GM21528 (cell line): Measurements from ENCODE around the gene NCDN.

Experiments
- ATAC-seq: cut with Tn5 transposase; IDR thresholded peaks from one replicate; pipeline ENCODE4 v1.9.1; 2021; ENCODE audit warnings: mild to moderate bottlenecking, moderate library complexity; ENCODE audit not compliant: unreplicated experiment, low FRiP score

Gene NCDN

GRCh38 chr1:35588197-35588910, 30.8 kb downstream of the NCDN start:
- no peak for ATAC-seq

GRCh38 chr1:35589516-35590427, 32.2 kb downstream of the NCDN start:
- ATAC-seq: no peak

- no peak for ATAC-seq
These were observed 33.0 kb downstream of the NCDN start for GRCh38 chr1:35590476-35591040.

- no peak for ATAC-seq
These were observed 33.6 kb downstream of the NCDN start for GRCh38 chr1:35591211-35591610.

GRCh38 chr1:35592991-35593769, 35.6 kb downstream of the NCDN start:
- ATAC-seq: no peak

GRCh38 chr1:35594005-35594760, 36.6 kb downstream of the NCDN start:
- no peak for ATAC-seq

- ATAC-seq: no peak
These were observed 38.1 kb downstream of the NCDN start for GRCh38 chr1:35595684-35596083.

GRCh38 chr1:35597870-35598269, 40.3 kb downstream of the NCDN start:
- no peak for ATAC-seq

- ATAC-seq: no peak
These were observed 41.3 kb downstream of the NCDN start for GRCh38 chr1:35598895-35599294.

GRCh38 chr1:35599411-35599810, 41.8 kb downstream of the NCDN start:
- ATAC-seq: no peak

GRCh38 chr1:35600593-35600992, 43.0 kb downstream of the NCDN start:
- no peak for ATAC-seq

- ATAC-seq: no peak
These were observed 45.9 kb downstream of the NCDN start for GRCh38 chr1:35603468-35603867.

- ATAC-seq: no peak
These were observed 46.3 kb downstream of the NCDN start for GRCh38 chr1:35603941-35604340.

- no peak for ATAC-seq
These were observed 47.7 kb downstream of the NCDN start for GRCh38 chr1:35605071-35605866.

- no peak for ATAC-seq
These were observed 48.2 kb downstream of the NCDN start for GRCh38 chr1:35605867-35606182.

- no peak for ATAC-seq
These were observed 54.1 kb downstream of the NCDN start for GRCh38 chr1:35611655-35612054.

- no peak for ATAC-seq
These were observed 57.8 kb downstream of the NCDN start for GRCh38 chr1:35615440-35615839.
